UCSD-AML1 (cell line): ENCODE data around the gene DPYSL4.
A peak's percentile ranks its signal among the peaks of the same experiment; 100 is the strongest.

Experiments used
- DNase-seq: peaks from one replicate; lab custom pipeline; 2025; ENCODE audit not compliant: unreplicated experiment; lab: John Stamatoyannopoulos, UW

DPYSL4 gene

GRCh38 chr10:132186488-132187429, at the start of gene DPYSL4:
DPYSL4 (plus strand) TSS chr10:132186948; CDS start chr10:132187064, 116 bp downstream.
- no peak for DNase-seq

GRCh38 chr10:132137111-132138072, 49.4 kb upstream of the DPYSL4 start:
- no peak for DNase-seq

- DNase-seq = no peak
These were observed 48.6 kb upstream of the DPYSL4 start for GRCh38 chr10:132138133-132138532.

- no peak for DNase-seq
These were observed 48.2 kb upstream of the DPYSL4 start for GRCh38 chr10:132138596-132138995.

GRCh38 chr10:132139526-132139925, 47.2 kb upstream of the DPYSL4 start:
- DNase-seq = no peak

GRCh38 chr10:132140167-132140925, 46.4 kb upstream of the DPYSL4 start:
- DNase-seq = no peak

- DNase-seq = no peak
These were observed 45.7 kb upstream of the DPYSL4 start for GRCh38 chr10:132141076-132141475.

GRCh38 chr10:132141526-132142395, 45.0 kb upstream of the DPYSL4 start:
- no peak for DNase-seq

- DNase-seq = peak; percentile 38
These were observed 44.2 kb upstream of the DPYSL4 start for GRCh38 chr10:132142396-132143161.

- DNase-seq = no peak
These were observed 43.6 kb upstream of the DPYSL4 start for GRCh38 chr10:132143162-132143561.

GRCh38 chr10:132144086-132144485, 42.7 kb upstream of the DPYSL4 start:
- no peak for DNase-seq

GRCh38 chr10:132145002-132145401, 41.7 kb upstream of the DPYSL4 start:
- no peak for DNase-seq

GRCh38 chr10:132145521-132146185, 41.1 kb upstream of the DPYSL4 start:
- DNase-seq = no peak

- DNase-seq = no peak
These were observed 40.5 kb upstream of the DPYSL4 start for GRCh38 chr10:132146271-132146671.

- no peak for DNase-seq
These were observed 39.5 kb upstream of the DPYSL4 start for GRCh38 chr10:132146941-132147915.

- DNase-seq = no peak
These were observed 38.2 kb upstream of the DPYSL4 start for GRCh38 chr10:132148261-132149251.
